SH-SY5Y (cell line): ENCODE data around the gene XCR1.

ENCODE experiments used
- GATA2 ChIP-seq: IDR thresholded peaks from 2 replicates; pipeline ENCODE4 v1.6.1; 2011; ENCODE audit warnings: mild to moderate bottlenecking, low read depth, low read length
- GATA3 ChIP-seq: IDR thresholded peaks from 2 replicates; pipeline ENCODE4 v1.6.1; 2011; ENCODE audit warnings: low read depth, mild to moderate bottlenecking, low read length, moderate library complexity

- no peak for TF ChIP-seq GATA3
- no peak for TF ChIP-seq GATA2
Measured at GRCh38 chr3:45969116-45969515, 58.2 kb downstream of the XCR1 start.
